SKM-1 treated with dmso at 0.1 percent for 144 hours (cell line): ENCODE data around the gene GFI1B.
A peak's percentile ranks its signal among the peaks of the same experiment; 100 is the strongest.
"Not testable (repeated sequence)": the region's sequence is repeated elsewhere in the genome, so short reads cannot be mapped to it uniquely, and the experiment has no call there.

Experiments used
- DNase-seq: peaks from one replicate; lab custom pipeline; 2025; ENCODE audit not compliant: unreplicated experiment; lab: John Stamatoyannopoulos, UW

Gene GFI1B

GRCh38 chr9:133008824-133009223 lies 30.3 kb downstream of the GFI1B start:
- DNase-seq = no peak

DNA sequence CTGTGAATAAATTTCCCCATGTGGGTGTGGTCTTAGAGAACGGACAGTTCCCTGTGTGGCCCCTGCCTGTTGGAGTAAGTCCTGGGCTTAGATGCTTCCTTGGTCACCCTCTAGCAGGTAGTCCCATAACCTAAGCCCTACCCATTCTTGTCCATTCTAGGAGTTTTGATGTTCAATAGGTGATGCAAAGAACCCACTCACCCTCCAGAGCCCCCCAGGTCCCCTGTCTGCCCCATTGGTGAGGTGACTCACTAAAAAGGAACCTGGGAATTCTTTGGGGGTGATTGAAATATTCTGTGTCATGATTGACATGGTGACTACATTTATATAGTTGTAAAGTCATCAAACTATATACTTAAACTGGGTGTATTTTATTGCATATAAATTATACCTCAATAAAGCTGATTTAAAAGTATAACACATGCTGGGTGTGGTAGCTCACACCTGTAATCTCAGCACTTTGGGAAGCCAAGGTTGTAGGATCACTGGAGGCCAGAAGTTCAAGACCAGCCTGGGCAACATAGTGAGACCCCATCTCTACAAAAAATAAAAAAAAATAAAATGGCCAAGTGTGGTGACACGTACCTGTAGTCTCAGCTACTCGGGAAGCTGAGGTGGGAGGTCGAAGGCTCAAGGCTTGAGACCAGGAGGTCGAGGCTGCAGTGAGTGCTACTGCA lies 31.6 kb downstream of the GFI1B start:
- no peak for DNase-seq

- DNase-seq = no peak
Measured at GRCh38 chr9:133014696-133015095, 36.2 kb downstream of the GFI1B start.

GRCh38 chr9:133023117-133023890 lies 44.8 kb downstream of the GFI1B start:
- no peak for DNase-seq

- DNase-seq = no peak
Measured at GRCh38 chr9:133026426-133026825, 47.9 kb downstream of the GFI1B start.

DNA sequence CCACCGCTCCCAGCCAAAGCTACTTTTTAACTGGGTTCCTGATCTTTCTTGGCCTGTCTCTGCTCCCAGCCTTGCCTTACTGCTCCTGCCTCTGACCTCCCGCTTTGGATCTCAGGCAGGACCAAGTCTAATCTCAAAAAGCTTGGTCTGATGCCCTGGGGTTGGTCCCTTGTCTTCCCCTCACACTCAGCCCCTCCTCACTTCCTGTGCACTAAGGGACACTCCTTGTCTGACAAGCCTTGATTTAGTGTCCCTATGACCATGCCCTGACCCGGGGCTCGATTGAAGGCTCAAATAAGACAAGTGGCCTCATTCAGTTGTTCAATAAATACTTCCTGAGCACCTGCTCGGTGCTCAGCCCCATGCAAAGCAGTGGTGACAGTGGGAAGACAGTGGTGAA lies 48.6 kb downstream of the GFI1B start:
- DNase-seq = no peak

DNA sequence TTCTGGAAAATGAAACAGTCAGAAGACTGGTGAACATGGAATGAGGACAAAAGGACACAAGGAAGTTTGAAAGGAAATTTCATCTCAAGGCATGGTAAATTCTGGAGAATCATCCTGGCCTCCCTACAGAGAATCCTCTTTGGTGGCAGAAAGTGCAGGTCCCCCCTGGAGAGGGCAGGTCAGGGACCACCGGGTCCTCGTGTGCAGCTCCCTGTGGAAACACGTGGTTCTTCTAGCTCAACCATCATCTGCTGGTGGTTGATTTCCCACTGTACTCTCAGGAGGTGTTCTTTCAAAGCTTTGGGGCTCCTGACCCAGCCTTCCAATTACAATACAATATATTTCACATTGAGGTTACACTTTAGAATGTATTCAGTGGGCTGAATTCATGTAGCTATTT lies 49.7 kb downstream of the GFI1B start:
- DNase-seq = no peak

GRCh38 chr9:133029994-133030316 lies 51.5 kb downstream of the GFI1B start:
- no peak for DNase-seq

DNA sequence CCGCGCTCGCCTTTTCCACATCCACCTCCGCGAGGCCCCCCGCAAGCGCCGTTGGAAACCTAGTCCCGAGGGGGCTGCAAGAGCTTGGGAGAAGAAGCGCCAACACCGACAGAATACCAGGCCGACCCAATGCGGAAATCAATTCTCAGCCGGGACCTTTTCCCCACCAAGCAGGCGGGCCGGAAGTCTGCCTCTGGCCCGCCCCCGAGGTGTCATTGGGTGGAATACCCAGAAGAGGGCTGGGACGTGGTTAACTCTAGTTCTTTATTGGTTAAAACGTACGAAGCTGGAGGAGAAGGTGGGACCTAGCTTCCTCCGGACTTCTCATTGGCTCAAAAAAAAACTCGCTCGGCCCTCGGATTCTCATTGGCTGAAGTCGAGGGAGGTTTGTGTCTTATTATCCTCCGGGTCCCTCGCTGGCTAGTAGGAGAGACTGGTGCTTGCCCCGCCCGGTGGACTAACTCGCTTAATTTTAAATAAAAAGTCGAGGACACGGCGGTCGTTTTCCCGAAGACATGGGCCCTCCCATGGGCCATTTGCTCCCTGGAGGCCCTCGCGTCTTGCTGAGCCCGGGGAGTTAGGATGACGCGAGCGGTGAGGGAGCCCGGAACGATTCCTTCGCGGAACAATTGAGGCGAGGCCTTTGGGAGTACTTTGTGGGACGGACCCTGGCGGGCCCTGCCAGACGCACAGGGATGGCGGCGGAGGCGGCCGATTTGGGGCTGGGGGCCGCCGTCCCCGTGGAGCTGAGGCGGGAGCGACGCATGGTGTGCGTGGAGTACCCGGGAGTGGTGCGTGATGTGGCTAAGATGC lies 52.0 kb downstream of the GFI1B start, which contains the start of gene GTF3C5:
TSS of gene GTF3C5 (plus strand) at position 681 of the 813 bp plus-strand sequence. CDS start at position 696, 15 bp downstream.
- peak; percentile 100 for DNase-seq

- no peak for DNase-seq
Measured at GRCh38 chr9:133031130-133031422, 52.6 kb downstream of the GFI1B start.

GRCh38 chr9:133031496-133031911 lies 53.0 kb downstream of the GFI1B start:
- no peak for DNase-seq

DNA sequence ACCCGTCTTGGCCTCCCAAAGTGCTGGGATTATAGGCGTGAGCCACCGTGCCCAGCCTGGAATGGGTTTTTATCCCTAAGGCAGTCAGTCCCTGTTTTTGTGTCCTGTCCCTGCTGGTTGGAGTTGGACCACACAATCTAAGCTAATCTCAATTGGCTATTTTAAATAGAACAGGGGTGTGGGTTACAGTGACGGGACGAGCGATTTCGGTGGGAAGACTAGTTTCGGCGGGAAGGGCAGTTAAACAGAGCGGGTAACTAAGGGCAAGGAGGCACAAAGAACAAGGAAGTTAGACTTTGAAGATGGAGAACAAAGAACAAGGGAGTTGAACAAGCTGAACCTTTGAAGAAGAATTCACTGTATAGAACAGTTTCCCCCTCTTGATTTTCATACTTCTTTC lies 53.7 kb downstream of the GFI1B start:
- no peak for DNase-seq

DNA sequence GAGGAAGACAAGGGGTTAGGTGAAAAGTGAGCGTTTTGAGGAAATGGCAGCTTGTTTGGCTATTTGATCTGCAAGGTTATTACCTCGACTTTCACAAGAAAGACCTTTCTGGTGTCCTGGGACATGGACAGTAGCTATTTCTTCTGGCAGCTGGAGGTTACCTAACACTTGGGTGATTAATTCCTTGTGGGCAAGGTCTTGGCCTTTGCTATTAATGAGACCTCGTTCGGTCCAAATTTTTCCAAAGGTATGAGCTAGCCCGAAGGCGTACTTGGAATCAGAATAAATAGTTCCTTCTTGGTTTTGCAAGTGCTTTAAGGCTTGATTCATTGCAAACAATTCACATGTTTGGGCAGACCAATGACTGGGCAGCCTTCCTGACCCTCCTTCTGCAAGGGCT lies 57.2 kb downstream of the GFI1B start:
- no peak for DNase-seq

DNA sequence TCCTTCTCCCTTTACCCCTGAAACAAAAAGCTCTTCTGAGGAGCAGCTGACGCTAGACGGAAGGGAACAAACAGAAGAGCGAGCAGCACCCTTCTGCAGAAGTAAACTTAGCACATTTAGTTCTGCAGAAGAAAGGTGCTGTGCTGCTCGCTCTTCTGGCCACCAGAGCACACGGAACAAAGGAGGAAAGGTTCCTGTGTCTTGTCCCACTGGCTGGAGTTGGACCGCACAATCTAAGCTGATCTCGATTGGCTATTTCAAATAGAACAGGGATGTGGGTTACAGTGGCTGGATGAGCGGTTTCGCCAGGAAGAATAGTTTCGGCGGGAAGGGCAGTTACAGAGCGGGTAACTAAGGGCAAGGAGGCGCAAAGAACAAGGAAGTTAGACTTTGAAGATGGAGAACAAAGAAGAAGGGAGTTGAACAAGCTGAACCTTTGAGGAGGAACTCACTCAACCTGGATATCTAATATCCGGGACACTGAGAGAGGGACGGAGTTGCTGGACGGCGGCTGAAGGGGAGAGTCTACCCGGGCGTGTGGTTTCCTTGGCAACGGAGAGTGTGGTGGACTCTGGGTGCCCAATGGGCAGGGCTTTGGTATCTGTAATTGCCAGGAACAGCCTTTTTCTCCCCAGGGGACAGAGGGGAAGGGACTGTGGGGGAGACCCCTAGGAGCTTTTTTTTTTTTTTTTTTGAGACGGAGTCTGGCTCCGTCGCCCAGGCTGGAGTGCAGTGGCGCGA lies 59.5 kb downstream of the GFI1B start:
- no peak for DNase-seq

GRCh38 chr9:133040892-133041479 lies 62.5 kb downstream of the GFI1B start:
- DNase-seq = not testable (repeated sequence)
